G401 (cell line): ENCODE measurements around the gene ANKRD40. TPM values are rescaled to one million over a fixed set of nuclear protein-coding genes. Genes with fewer than 3 reads are reported as not detected.
"Not testable (repeated sequence)": the region's sequence is repeated elsewhere in the genome, so short reads cannot be mapped to it uniquely, and the experiment has no call there.

ENCODE experiments used
- DNase-seq: peaks from one replicate; pipeline ENCODE4 v3.0.0-alpha.2; 2015; ENCODE audit warnings: low spot score
- in situ Hi-C: cut with HindIII; loops from 2 replicates; pipeline ENCODE4 v1.10.0; 2016; ENCODE audit warnings: low sequenced_read_pairs, mixed read lengths
- total RNA-seq: library from RNA; depleted of rRNA; stranded (reverse); fragments of >200 nt; shearing (Covaris generic); gene quantifications from 2 replicates; pipeline ENCODE4 v1.2.3, GENCODE V29; 2014

Gene ANKRD40
- total RNA-seq, 1 experiment from 2014 or later, result 49.0 TPM

- DNase-seq, result no peak
- in situ Hi-C loops, result no loop called here
These were observed 7.8 kb upstream of the ANKRD40 start for GRCh38 chr17:50715471-50715870.

GRCh38 chr17:50712641-50713040 lies 4.9 kb upstream of the ANKRD40 start:
- in situ Hi-C loops, result no loop called here
- no peak for DNase-seq

GRCh38 chr17:50710650-50711049 lies 2.9 kb upstream of the ANKRD40 start:
- DNase-seq, result no peak
- in situ Hi-C loops, result no loop called here

GRCh38 chr17:50710025-50710424 lies 2.3 kb upstream of the ANKRD40 start:
- in situ Hi-C loops, result no loop called here
- DNase-seq, result no peak

DNA sequence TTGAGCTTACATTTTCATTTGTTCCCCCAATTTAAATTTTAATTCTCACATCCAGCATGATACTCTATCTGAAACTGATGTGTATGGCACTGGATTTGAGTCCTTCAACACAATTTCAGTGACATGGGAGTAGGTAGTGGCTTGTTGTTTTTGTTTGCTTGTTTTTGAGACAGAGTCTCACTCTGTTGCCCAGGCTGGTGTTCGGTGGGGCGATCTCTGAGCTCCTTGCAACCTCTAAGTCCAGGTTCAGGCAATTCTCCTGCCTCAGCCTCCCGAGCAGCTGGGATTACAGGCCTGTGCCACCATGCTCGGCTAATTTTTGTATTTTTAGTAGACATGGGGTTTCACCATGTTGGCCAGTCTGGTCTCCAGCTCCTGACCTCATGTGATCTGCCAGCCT lies 1.3 kb upstream of the ANKRD40 start:
- DNase-seq, in situ Hi-C loops: not testable (repeated sequence)

GRCh38 chr17:50708050-50709000 lies 611 bp upstream of the ANKRD40 start:
- in situ Hi-C loops, result no loop called here
- peak; percentile 71 for DNase-seq

DNA sequence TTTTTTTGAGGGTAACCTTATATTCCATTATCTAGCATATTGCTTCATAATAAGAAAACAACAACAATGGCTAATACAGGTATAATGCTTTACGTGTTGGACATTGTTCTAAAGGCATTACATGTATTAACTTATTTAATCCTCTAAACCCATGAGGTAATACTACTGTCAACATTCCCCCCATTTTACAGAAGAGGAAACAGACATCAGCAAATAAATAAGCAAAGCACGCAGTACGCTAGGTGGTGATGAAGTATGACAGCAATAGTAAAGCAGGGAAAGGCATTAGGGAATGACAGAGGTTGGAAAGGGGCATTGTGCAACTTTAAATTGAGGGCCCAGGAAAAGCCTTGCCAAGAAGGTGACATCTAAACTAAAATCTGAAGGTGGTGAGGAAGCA lies 4.6 kb downstream of the ANKRD40 start:
- in situ Hi-C loops, result no loop called here
- no peak for DNase-seq

GRCh38 chr17:50699410-50699809 lies 8.3 kb downstream of the ANKRD40 start:
- in situ Hi-C loops, result no loop called here
- no peak for DNase-seq

- peak; percentile 66 for DNase-seq
- in situ Hi-C loops, result no loop called here
These were observed 9.9 kb downstream of the ANKRD40 start for GRCh38 chr17:50697663-50698272.

DNA sequence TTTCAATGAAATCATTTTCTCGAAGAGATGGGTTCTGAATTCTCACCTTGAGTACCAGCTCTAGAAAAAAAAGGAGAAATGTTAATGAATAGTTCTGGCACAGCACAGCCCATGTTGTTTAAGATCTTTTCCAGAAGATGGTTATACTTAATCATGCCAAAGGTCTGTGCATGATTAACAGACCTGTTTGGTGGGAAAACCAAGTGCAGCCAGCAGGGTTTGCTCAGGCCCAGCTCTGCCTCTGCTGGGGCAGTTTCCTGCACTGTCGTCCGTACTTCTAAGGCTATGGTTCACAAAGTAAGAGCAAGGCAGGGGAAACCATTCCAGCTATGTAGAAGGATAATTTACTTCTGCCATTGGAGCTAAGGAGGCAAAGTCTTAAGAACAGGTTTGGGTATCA lies 10.7 kb downstream of the ANKRD40 start:
- in situ Hi-C loops, result no loop called here
- no peak for DNase-seq

DNA sequence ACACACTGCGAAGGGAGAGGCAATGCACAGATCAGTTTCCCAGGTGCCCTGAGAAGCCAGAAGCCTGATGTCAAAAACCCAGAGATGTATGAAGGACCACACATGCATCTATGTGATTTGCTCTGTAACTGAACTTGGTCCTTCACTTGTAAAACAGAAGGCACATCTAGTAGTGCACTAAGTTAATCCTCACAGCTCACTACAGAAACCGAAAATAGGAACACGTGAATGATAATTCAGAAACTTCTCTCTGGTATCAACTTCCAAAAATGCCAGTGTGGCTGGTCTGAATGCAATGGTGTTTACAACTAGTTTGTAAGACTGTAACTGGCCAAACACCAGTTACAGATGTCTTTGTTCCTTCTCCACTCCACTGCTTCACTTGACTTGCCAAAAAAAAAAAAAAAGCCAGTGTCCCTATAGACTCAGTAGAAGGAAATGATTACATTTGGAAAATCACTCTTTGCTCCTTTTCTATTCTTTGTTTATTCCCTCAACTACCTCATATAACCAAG lies 11.3 kb downstream of the ANKRD40 start:
- in situ Hi-C loops, result no loop called here
- no peak for DNase-seq

- in situ Hi-C loops, result loop anchor here (5.0 kb wide), 1 partner anchor 66 kb away; no protein-coding TSS in a partner anchor
- DNase-seq, result no peak
These were observed 14.6 kb downstream of the ANKRD40 start for GRCh38 chr17:50693036-50693682.

DNA sequence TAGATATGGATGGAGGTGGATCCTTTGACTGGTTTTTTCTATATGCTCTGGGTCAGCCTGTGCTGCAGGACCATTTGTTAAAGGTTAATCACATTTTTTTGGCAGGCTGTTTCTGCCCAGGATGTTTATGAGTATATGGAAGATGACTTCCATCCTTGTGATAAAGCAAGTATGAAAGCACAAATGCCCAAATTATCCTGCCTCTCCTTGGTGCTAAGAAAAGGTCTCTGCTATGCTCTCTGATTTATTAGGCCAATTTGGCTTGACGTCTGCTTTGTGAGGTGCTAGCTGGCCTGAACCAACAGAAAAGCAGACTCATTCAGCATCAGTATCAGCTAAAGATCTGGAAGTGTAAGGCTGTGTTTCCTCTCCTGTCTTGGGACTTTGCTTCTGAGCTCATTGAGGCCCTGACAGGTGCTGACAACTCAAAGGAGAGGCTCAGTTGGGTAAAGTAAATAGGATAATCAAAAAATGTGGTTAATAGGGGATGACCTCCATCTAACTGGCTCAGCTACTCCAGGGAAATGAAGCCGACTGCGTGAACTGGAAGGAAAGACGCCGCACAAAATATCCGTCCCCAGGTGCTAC lies 15.2 kb downstream of the ANKRD40 start:
- DNase-seq, result no peak
- in situ Hi-C loops, result loop anchor here (5.0 kb wide), 1 partner anchor 65 kb away; no protein-coding TSS in a partner anchor

DNA sequence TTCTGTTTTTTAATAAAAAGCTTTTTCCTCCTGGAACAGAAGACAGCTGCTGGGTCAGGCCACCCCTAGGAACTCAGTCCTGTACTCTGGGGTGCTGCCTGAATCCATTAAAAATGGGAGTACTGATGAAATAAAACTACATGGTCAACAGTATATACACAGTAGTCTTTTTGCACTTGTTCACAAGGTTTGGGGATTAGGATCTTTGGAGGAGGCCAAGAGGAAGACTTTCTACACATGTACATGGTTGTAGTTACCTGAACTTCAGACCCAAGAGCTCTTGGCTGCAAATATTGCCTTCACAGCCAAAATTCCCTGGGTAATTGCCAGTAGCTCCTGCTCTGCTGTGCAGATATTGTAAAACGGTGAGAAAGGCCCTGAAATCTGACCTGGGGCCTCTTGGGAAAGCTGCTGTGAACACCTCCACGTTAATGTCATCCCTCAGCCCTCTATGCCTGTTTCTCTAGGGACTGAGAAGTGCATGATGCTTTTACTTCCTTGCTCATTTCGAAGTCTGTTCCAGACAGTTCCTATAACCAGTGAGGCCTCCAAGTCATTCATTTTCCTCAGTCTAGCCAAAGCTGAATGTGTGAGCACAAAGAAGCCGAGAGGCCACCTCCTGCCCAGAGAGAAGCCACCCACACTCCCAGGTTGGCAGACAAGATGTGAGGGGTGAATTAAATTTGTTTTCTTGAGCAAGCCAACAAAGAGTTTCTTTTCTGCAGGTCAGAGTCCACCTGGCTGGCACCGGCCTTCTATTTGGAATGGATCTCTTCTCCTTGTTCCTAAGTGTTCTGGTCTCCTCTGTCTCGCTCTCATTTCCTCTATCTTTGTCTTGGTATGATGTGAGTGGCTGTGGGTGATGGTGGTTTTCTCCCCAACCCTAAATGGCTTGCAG lies 15.9 kb downstream of the ANKRD40 start:
- in situ Hi-C loops, result loop anchor here (5.0 kb wide), 1 partner anchor 64 kb away; no protein-coding TSS in a partner anchor

DNA sequence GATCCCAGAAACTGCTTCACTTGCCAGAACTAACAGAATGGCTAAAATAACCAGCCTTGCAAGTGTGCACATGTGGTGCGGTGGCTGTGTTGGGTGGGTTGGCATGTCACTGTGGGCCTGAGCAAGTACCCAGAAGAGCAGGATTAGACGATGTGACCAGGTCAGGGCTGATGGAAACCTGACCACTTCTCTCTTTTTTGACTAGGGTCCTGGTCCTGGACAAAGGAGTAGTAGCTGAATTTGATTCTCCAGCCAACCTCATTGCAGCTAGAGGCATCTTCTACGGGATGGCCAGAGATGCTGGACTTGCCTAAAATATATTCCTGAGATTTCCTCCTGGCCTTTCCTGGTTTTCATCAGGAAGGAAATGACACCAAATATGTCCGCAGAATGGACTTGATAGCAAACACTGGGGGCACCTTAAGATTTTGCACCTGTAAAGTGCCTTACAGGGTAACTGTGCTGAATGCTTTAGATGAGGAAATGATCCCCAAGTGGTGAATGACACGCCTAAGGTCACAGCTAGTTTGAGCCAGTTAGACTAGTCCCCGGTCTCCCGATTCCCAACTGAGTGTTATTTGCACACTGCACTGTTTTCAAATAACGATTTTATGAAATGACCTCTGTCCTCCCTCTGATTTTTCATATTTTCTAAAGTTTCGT lies 16.7 kb downstream of the ANKRD40 start:
- in situ Hi-C loops, result loop anchor here (5.0 kb wide), 1 partner anchor 64 kb away; no protein-coding TSS in a partner anchor
- no peak for DNase-seq

More for the DNA sequence above, 15.9 kb downstream of the ANKRD40 start:
- peak; percentile 85 for DNase-seq

- in situ Hi-C loops, result loop anchor here (5.0 kb wide), 1 partner anchor 63 kb away; no protein-coding TSS in a partner anchor
- DNase-seq, result no peak
These were observed 17.5 kb downstream of the ANKRD40 start for GRCh38 chr17:50689956-50690886.

- in situ Hi-C loops, result no loop called here
- DNase-seq, result no peak
These were observed 18.5 kb downstream of the ANKRD40 start for GRCh38 chr17:50689251-50689650.
